Astrocyte of the spinal cord (primary cell): ENCODE data around the gene CTIF.

ENCODE experiments used
- DNase-seq: peaks from one replicate; pipeline ENCODE4 v3.0.0; 2011; ENCODE audit warnings: low read depth, low spot score
- H3K4me3 ChIP-seq: 2 replicates; pipeline ENCODE4 v1.5.1; 2011; ENCODE audit warnings: low read depth, mild to moderate bottlenecking, low read length, moderate library complexity
- CTCF ChIP-seq: IDR thresholded peaks from 2 replicates; pipeline ENCODE4 v1.5.1; 2012; ENCODE audit warnings: low read depth, mild to moderate bottlenecking, low read length, inconsistent platforms
- in situ Hi-C: cut with HindIII; loops from 2 replicates; pipeline ENCODE4 v1.10.0; 2017; ENCODE audit warnings: low sequenced_read_pairs

The CTIF gene

GRCh38 chr18:48871391-48872166, 332.7 kb downstream of the CTIF start:
- no peak overlapping the region for H3K4me3 ChIP-seq
- TF ChIP-seq CTCF, result no peak
- in situ Hi-C loops, result no loop called here
- DNase-seq, result no peak

GRCh38 chr18:48872234-48873145, 333.7 kb downstream of the CTIF start:
- no peak overlapping the region for H3K4me3 ChIP-seq
- DNase-seq, result peak; percentile 39
- no peak for TF ChIP-seq CTCF
- in situ Hi-C loops, result no loop called here

- H3K4me3 ChIP-seq, result no peak overlapping the region
- TF ChIP-seq CTCF, result no peak
- in situ Hi-C loops, result no loop called here
- DNase-seq, result no peak
Measured at GRCh38 chr18:48874233-48874632, 335.4 kb downstream of the CTIF start.

- no peak overlapping the region for H3K4me3 ChIP-seq
- in situ Hi-C loops, result no loop called here
- no peak for TF ChIP-seq CTCF
- no peak for DNase-seq
Measured at GRCh38 chr18:48874701-48875162, 335.9 kb downstream of the CTIF start.

GRCh38 chr18:48875314-48875941, 336.6 kb downstream of the CTIF start:
- no peak for DNase-seq
- no peak for TF ChIP-seq CTCF
- in situ Hi-C loops, result no loop called here
- no peak overlapping the region for H3K4me3 ChIP-seq

GRCh38 chr18:48875942-48876511, 337.2 kb downstream of the CTIF start:
- no peak for DNase-seq
- H3K4me3 ChIP-seq, result no peak overlapping the region
- in situ Hi-C loops, result no loop called here
- TF ChIP-seq CTCF, result no peak
